GM21786 (cell line): ENCODE data around the gene PLXNB3.

Experiments
- ATAC-seq: cut with Tn5 transposase; IDR thresholded peaks from one replicate; pipeline ENCODE4 v1.9.1; 2021; ENCODE audit not compliant: unreplicated experiment

PLXNB3 gene

DNA sequence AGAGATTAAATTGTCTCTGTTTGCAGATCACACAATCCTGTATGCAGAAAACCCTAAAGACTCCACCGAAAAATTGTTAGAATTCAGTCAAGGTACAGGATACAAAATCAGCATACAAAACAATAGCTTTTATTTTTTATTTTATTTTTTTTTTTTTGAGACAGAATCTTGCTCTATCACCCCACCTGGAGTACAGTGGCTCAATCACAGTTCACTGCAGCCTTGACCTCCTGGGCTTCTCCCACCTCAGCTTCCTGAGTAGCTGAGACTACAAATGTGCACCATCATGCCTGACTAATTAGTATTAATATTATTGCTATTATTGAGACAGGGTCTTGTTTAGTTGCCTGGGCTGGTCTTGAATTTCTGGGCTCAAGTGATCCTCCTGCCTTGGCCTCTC, 8.9 kb upstream of the PLXNB3 start:
- no peak for ATAC-seq

- no peak for ATAC-seq
Measured at GRCh38 chrX:153761863-153762262, 2.2 kb upstream of the PLXNB3 start.

DNA sequence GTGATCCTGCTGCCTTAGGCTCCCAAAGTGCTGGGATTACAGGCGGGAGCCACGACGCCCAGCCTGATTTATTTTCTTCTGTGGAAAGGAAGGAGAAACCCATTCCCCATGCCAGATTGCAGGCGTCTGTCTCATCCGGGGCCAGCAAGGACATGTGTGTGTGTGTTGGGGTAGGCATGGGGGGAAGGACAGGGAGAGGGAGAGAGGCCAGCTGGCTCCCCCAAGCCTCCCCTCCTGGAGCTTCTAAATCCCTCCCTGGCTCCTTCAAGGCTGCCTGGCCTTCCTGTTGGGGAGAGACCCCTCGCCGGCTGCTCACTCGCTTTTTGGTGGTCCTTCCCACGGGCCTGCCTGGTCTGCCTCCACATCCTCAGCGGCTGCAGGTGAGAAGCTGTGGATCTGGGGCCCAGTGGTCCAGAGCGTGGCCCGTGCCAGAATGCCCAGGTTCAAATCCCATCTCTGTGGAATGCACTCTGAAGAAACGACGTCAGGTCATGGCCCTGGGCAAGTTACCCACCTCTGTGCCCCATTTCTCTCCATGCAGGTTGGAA, 1.3 kb upstream of the PLXNB3 start:
- ATAC-seq: no peak

- ATAC-seq: no peak
Measured at GRCh38 chrX:153763298-153763932, 634 bp upstream of the PLXNB3 start.

GRCh38 chrX:153764786-153765137, 713 bp downstream of the PLXNB3 start:
- ATAC-seq: no peak

- ATAC-seq: no peak
Measured at GRCh38 chrX:153765138-153766079, 1.4 kb downstream of the PLXNB3 start.

GRCh38 chrX:153766098-153766817, 2.2 kb downstream of the PLXNB3 start:
- no peak for ATAC-seq

DNA sequence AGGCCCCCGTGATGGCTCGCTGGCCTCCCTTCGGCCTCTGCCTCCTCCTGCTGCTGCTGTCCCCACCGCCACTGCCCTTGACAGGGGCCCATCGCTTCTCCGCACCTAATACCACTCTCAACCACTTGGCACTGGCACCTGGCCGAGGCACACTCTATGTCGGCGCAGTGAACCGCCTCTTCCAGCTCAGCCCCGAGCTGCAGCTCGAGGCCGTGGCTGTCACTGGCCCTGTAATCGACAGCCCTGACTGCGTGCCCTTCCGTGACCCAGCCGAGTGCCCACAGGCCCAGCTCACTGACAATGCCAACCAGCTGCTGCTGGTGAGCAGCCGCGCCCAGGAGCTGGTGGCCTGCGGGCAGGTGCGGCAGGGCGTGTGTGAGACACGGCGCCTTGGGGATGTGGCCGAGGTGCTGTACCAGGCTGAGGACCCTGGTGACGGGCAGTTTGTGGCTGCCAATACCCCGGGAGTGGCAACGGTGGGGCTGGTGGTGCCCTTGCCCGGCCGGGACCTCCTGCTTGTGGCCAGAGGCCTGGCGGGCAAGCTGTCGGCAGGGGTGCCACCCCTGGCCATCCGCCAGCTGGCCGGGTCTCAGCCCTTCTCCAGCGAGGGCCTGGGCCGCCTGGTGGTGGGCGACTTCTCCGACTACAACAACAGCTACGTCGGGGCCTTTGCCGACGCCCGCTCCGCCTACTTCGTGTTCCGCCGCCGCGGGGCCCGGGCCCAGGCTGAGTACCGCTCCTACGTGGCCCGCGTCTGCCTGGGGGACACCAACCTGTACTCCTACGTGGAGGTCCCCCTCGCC, 3.0 kb downstream of the PLXNB3 start:
- no peak for ATAC-seq

GRCh38 chrX:153767674-153768055, 3.6 kb downstream of the PLXNB3 start:
- no peak for ATAC-seq

GRCh38 chrX:153768311-153769157, 4.5 kb downstream of the PLXNB3 start:
- no peak for ATAC-seq

DNA sequence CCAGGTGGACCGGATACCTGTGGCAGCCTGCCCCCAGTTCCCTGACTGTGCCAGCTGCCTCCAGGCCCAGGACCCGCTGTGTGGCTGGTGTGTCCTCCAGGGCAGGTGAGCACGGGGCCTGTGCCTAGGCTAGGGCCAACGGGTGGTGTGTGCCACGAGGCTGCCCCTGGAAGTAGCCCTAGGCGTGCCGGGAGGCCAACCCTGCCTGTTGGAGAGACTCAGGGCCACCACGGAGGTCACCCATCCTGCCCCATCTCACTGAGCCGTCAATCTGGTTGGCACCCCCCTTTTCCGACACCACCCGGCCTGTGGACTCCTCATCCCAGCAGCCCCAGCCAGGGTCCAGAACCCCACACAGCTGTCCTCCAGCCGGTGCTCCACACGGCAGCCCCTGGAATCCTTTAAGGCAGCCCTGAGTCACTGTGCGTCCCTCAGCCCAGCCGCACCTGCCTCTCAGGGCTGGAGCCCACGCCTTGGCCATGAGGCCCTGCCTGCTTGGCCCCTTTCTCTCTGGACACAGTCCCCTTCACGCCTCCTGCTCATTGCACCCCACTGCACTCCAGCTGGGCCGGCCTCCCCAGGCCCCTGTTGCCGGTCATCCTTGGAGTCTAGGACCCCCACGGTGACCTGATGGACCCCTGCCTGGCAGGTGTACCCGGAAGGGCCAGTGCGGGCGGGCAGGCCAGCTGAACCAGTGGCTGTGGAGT, 5.3 kb downstream of the PLXNB3 start:
- ATAC-seq: no peak

DNA sequence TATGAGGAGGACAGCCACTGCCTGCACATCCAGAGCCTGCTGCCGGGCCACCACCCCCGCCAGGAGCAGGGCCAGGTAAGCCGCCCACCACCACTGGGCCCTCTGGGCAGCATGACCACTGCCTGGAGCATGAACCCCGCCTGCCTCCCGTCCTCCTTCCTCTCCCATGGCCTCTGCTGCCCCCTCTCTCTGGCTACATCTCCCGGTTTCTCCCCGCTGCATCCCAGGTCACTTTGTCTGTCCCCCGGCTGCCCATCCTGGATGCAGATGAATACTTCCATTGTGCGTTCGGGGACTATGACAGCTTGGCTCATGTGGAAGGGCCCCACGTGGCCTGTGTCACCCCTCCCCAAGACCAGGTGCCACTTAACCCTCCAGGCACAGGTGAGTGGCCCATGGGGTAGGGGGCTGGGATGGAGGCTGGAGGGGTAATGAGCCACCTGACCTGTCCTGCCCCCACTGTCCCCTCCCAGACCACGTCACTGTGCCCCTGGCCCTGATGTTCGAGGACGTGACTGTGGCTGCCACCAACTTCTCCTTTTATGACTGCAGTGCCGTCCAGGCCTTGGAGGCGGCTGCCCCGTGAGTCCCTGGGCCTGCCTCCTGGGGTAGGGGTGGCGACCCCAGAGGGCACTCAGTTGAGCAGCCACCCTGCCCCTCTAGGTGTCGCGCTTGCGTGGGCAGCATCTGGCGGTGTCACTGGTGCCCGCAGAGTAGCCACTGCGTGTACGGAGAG, 6.0 kb downstream of the PLXNB3 start:
- ATAC-seq: no peak

DNA sequence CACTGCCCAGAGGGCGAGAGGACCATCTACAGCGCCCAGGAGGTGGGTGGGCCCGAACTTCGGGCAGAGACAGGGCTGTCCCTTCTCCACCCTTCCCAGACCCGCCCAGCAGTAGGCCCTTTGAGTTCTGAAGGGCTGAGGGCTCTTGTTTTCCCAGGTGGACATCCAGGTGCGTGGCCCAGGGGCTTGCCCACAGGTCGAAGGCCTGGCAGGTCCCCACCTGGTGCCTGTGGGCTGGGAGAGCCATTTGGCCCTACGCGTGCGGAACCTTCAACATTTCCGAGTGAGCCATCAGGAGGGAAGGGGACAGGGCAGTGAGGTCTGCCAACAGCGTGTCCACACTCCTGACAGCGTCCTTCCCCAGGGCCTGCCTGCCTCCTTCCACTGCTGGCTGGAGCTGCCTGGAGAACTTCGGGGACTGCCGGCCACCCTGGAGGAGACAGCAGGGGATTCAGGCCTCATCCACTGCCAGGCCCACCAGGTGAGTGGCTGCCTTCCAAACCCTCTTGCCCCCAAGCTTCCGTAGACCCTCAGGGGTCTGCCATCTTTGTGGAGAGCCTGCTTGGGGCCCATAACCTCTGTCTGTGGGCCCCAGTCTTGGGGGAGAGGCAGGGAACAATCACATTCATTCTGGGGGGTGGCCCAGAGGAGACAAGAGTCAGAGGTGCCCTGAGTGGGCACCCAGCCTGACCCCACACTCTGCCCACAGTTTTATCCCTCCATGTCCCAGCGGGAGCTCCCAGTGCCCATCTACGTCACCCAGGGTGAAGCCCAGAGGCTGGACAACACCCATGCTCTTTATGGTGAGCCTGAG, 6.8 kb downstream of the PLXNB3 start:
- ATAC-seq: no peak

- ATAC-seq: no peak
Measured at GRCh38 chrX:153771415-153772315, 7.6 kb downstream of the PLXNB3 start.

- ATAC-seq: no peak
Measured at GRCh38 chrX:153772316-153773217, 8.5 kb downstream of the PLXNB3 start.

GRCh38 chrX:153773218-153773611, 9.2 kb downstream of the PLXNB3 start:
- no peak for ATAC-seq
